ENCODE measurements around the gene SYT14.

Gene SYT14

DNA sequence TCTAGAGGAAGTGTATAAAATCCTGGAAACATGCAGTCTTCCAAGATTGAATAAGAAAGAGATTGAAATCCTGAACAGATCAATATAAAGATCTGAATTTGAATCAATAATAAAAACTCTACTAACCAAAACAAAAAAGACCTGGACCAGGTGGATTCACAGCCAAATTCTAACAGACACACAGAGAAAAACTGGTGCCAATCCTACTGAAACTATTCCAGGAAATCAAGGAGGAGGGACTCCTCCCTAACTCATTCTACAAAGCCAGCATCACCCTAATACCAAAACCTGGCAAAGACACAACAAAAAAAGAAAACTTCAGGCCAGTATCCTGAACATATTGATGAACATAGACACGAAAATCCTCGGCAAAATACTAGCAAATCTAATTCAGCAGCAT is 58.3 kb downstream of the SYT14 start:
- Histone ChIP-seq H2AK5ac (ENCODE audit: low read length) (no peak overlapping the region), H3K27ac (ENCODE audit: low read depth, low read length) (no peak overlapping the region), H3K4me1 (ENCODE audit: control insufficient read depth in 1 of 2, insufficient read depth in 2 of 2, low read length in 2 of 2) (no peaks in the 10 kb centered on the region), H4K8ac (ENCODE audit: low read depth, low read length) (no peak overlapping the region), H2BK12ac (ENCODE audit: low read length) (no peak overlapping the region), H3K4me2 (ENCODE audit: low read length) (no peak overlapping the region), H3K18ac (ENCODE audit: low read length) (no peak overlapping the region), H3K36me3 (ENCODE audit: control insufficient read depth in 1 of 2, insufficient read depth in 2 of 2, low read length in 2 of 2) (no peaks in the 10 kb centered on the region), H3K23ac (ENCODE audit: low read length) (no peak overlapping the region), H2BK5ac (ENCODE audit: low read depth, low read length, poor library complexity) (no peak overlapping the region), H3K14ac (ENCODE audit: low read length) (no peak overlapping the region), H2BK120ac (ENCODE audit: insufficient read depth, low read length, poor library complexity) (no peak overlapping the region), H4K12ac (ENCODE audit: low read depth, low read length) (no peak overlapping the region), H3K9me3 (ENCODE audit: insufficient read depth, low read depth, low read length) (no peaks in the 10 kb centered on the region), H3K79me2 (ENCODE audit: control insufficient read depth, insufficient read depth, low read length, poor library complexity) (no peaks in the 10 kb centered on the region), H3K27me3 (ENCODE audit: insufficient read depth, low read length) (no peaks in the 10 kb centered on the region), H4K91ac (ENCODE audit: low read depth, low read length) (no peak overlapping the region), H3K79me1 (ENCODE audit: low read length) (no peaks in the 10 kb centered on the region), H3K4ac (ENCODE audit: low read depth, low read length) (no peak overlapping the region), H3K9ac (ENCODE audit: low read length) (no peak overlapping the region), H2AFZ (ENCODE audit: insufficient read depth, low read length, poor library complexity) (no peak overlapping the region), H3K4me3 (ENCODE audit: low read depth, low read length) (no peak overlapping the region)
- DNase-seq = no peak
- WGBS (ENCODE audit: extremely low coverage, insufficient coverage, insufficient read length) = no CpG with 5 or more reads among the region's 2 CpGs

DNA sequence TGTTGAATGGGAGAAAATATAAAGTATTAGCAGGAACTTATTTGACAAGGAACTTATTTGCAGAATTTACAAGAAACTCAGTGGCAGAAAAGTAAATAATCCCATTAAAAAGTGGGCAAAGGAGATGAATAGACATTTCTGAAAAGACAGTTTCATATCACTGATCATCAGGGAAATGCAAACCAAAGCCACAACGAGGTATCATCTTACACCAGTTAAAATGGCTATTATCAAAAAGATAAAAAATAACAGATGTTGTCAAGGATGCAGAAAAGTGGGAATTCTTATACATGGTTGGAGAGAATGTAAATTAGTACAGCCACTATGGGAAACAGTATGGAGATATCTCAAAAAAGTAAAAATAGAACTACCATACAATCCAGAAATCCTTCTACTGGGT is 61.0 kb downstream of the SYT14 start:
- H3K79me1 ChIP-seq (ENCODE audit: low read length) = no peaks in the 10 kb centered on the region
- no peak overlapping the region for H4K91ac ChIP-seq (ENCODE audit: low read depth, low read length)
- no CpG with 5 or more reads among the region's 1 CpG for WGBS (ENCODE audit: extremely low coverage, insufficient coverage, insufficient read length)
- H2BK5ac ChIP-seq (ENCODE audit: low read depth, low read length, poor library complexity) = no peak overlapping the region
- H3K36me3 ChIP-seq (ENCODE audit: control insufficient read depth in 1 of 2, insufficient read depth in 2 of 2, low read length in 2 of 2) = no peaks in the 10 kb centered on the region
- H3K9ac ChIP-seq (ENCODE audit: low read length) = no peak overlapping the region
- no peak overlapping the region for H2BK12ac ChIP-seq (ENCODE audit: low read length)
- no peak overlapping the region for H2AK5ac ChIP-seq (ENCODE audit: low read length)
- H3K4me2 ChIP-seq (ENCODE audit: low read length) = no peak overlapping the region
- no peak overlapping the region for H2AFZ ChIP-seq (ENCODE audit: insufficient read depth, low read length, poor library complexity)
- no peak overlapping the region for H3K14ac ChIP-seq (ENCODE audit: low read length)
- no peak overlapping the region for H3K4ac ChIP-seq (ENCODE audit: low read depth, low read length)
- no peak overlapping the region for H4K12ac ChIP-seq (ENCODE audit: low read depth, low read length)
- H3K9me3 ChIP-seq (ENCODE audit: insufficient read depth, low read depth, low read length) = no peaks in the 10 kb centered on the region
- no peaks in the 10 kb centered on the region for H3K79me2 ChIP-seq (ENCODE audit: control insufficient read depth, insufficient read depth, low read length, poor library complexity)
- H2BK120ac ChIP-seq (ENCODE audit: insufficient read depth, low read length, poor library complexity) = no peak overlapping the region
- no peak overlapping the region for H3K27ac ChIP-seq (ENCODE audit: low read depth, low read length)
- H3K4me3 ChIP-seq (ENCODE audit: low read depth, low read length) = no peak overlapping the region
- H3K23ac ChIP-seq (ENCODE audit: low read length) = no peak overlapping the region
- no peak overlapping the region for H4K8ac ChIP-seq (ENCODE audit: low read depth, low read length)
- H3K27me3 ChIP-seq (ENCODE audit: insufficient read depth, low read length) = no peaks in the 10 kb centered on the region
- DNase-seq = no peak
- no peaks in the 10 kb centered on the region for H3K4me1 ChIP-seq (ENCODE audit: control insufficient read depth in 1 of 2, insufficient read depth in 2 of 2, low read length in 2 of 2)
- no peak overlapping the region for H3K18ac ChIP-seq (ENCODE audit: low read length)

GRCh38 chr1:210001751-210002150 is 63.7 kb downstream of the SYT14 start:
- WGBS (ENCODE audit: extremely low coverage, insufficient coverage, insufficient read length) = no CpG with 5 or more reads among the region's 3 CpGs
- no peak overlapping the region for H2AFZ ChIP-seq (ENCODE audit: insufficient read depth, low read length, poor library complexity)
- H3K23ac ChIP-seq (ENCODE audit: low read length) = no peak overlapping the region
- no peak overlapping the region for H4K12ac ChIP-seq (ENCODE audit: low read depth, low read length)
- no peak overlapping the region for H4K8ac ChIP-seq (ENCODE audit: low read depth, low read length)
- H3K36me3 ChIP-seq (ENCODE audit: control insufficient read depth in 1 of 2, insufficient read depth in 2 of 2, low read length in 2 of 2) = no peaks in the 10 kb centered on the region
- no peak for DNase-seq
- no peak overlapping the region for H3K27ac ChIP-seq (ENCODE audit: low read depth, low read length)
- no peaks in the 10 kb centered on the region for H3K79me2 ChIP-seq (ENCODE audit: control insufficient read depth, insufficient read depth, low read length, poor library complexity)
- H3K4me2 ChIP-seq (ENCODE audit: low read length) = no peak overlapping the region
- H2BK12ac ChIP-seq (ENCODE audit: low read length) = no peak overlapping the region
- H2BK5ac ChIP-seq (ENCODE audit: low read depth, low read length, poor library complexity) = no peak overlapping the region
- H2BK120ac ChIP-seq (ENCODE audit: insufficient read depth, low read length, poor library complexity) = no peak overlapping the region
- no peak overlapping the region for H3K14ac ChIP-seq (ENCODE audit: low read length)
- H3K18ac ChIP-seq (ENCODE audit: low read length) = no peak overlapping the region
- no peak overlapping the region for H4K91ac ChIP-seq (ENCODE audit: low read depth, low read length)
- H3K27me3 ChIP-seq (ENCODE audit: insufficient read depth, low read length) = no peaks in the 10 kb centered on the region
- H3K9me3 ChIP-seq (ENCODE audit: insufficient read depth, low read depth, low read length) = no peaks in the 10 kb centered on the region
- H3K4me3 ChIP-seq (ENCODE audit: low read depth, low read length) = no peak overlapping the region
- no peaks in the 10 kb centered on the region for H3K4me1 ChIP-seq (ENCODE audit: control insufficient read depth in 1 of 2, insufficient read depth in 2 of 2, low read length in 2 of 2)
- no peak overlapping the region for H3K4ac ChIP-seq (ENCODE audit: low read depth, low read length)
- H3K9ac ChIP-seq (ENCODE audit: low read length) = no peak overlapping the region
- H3K79me1 ChIP-seq (ENCODE audit: low read length) = no peaks in the 10 kb centered on the region
- H2AK5ac ChIP-seq (ENCODE audit: low read length) = no peak overlapping the region

DNA sequence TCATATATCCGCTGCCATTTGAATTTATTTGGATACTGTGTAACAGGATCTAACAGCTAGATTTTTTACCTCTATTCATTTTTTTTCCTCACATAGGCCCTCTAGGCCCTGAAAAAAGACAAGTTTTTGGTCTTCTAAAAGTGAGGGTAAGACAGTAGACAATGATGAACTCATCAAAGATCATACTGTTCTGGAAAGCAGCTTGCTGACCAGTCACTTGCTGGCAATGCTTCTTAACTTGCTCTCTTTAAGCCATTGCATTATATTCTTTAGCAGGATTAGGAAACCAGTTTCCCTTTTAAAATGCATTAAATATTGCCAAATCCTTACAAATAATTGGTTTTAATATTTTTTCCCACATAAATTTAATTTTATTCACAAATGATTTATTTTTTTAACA is 65.5 kb downstream of the SYT14 start:
- no peak overlapping the region for H3K18ac ChIP-seq (ENCODE audit: low read length)
- H3K79me1 ChIP-seq (ENCODE audit: low read length) = no peaks in the 10 kb centered on the region
- H3K4me3 ChIP-seq (ENCODE audit: low read depth, low read length) = no peak overlapping the region
- no peak overlapping the region for H2AFZ ChIP-seq (ENCODE audit: insufficient read depth, low read length, poor library complexity)
- no peak overlapping the region for H2BK5ac ChIP-seq (ENCODE audit: low read depth, low read length, poor library complexity)
- H2BK12ac ChIP-seq (ENCODE audit: low read length) = no peak overlapping the region
- no peak overlapping the region for H2BK120ac ChIP-seq (ENCODE audit: insufficient read depth, low read length, poor library complexity)
- no peaks in the 10 kb centered on the region for H3K79me2 ChIP-seq (ENCODE audit: control insufficient read depth, insufficient read depth, low read length, poor library complexity)
- no peak overlapping the region for H4K12ac ChIP-seq (ENCODE audit: low read depth, low read length)
- no peak overlapping the region for H3K14ac ChIP-seq (ENCODE audit: low read length)
- H3K9me3 ChIP-seq (ENCODE audit: insufficient read depth, low read depth, low read length) = no peaks in the 10 kb centered on the region
- H4K91ac ChIP-seq (ENCODE audit: low read depth, low read length) = no peak overlapping the region
- no peaks in the 10 kb centered on the region for H3K4me1 ChIP-seq (ENCODE audit: control insufficient read depth in 1 of 2, insufficient read depth in 2 of 2, low read length in 2 of 2)
- no CpG with 5 or more reads among the region's 1 CpG for whole genome bisulfite sequencing (ENCODE audit: extremely low coverage, insufficient coverage, insufficient read length)
- H3K9ac ChIP-seq (ENCODE audit: low read length) = no peak overlapping the region
- no peak overlapping the region for H3K27ac ChIP-seq (ENCODE audit: low read depth, low read length)
- H3K4me2 ChIP-seq (ENCODE audit: low read length) = no peak overlapping the region
- H3K27me3 ChIP-seq (ENCODE audit: insufficient read depth, low read length) = no peaks in the 10 kb centered on the region
- no peak overlapping the region for H3K23ac ChIP-seq (ENCODE audit: low read length)
- no peak overlapping the region for H2AK5ac ChIP-seq (ENCODE audit: low read length)
- DNase-seq = no peak
- H3K4ac ChIP-seq (ENCODE audit: low read depth, low read length) = no peak overlapping the region
- no peak overlapping the region for H4K8ac ChIP-seq (ENCODE audit: low read depth, low read length)
- no peaks in the 10 kb centered on the region for H3K36me3 ChIP-seq (ENCODE audit: control insufficient read depth in 1 of 2, insufficient read depth in 2 of 2, low read length in 2 of 2)
